Testis (tissue), 3 donors: Measurements from ENCODE around the gene RNF212. TPM values are rescaled to one million over a fixed set of nuclear protein-coding genes. Genes with fewer than 3 reads are reported as not detected.

Experiments used
- DNase-seq: peaks from one replicate; pipeline ENCODE4 v3.0.0-alpha.2; 2019
- H3K27ac ChIP-seq, 2 donors: fragments of 200-600 bp; sonication (generic); one replicate each; pipeline ENCODE4 v1.5.1; 2019
- H3K27me3 ChIP-seq: fragments of 200-600 bp; sonication (generic); one replicate; pipeline ENCODE4 v1.5.1; 2019
- H3K36me3 ChIP-seq: fragments of 200-600 bp; sonication (generic); one replicate; pipeline ENCODE4 v1.5.1; 2017; ENCODE audit warnings: low read depth; ENCODE audit errors: missing control alignments
- H3K4me1 ChIP-seq: fragments of 200-600 bp; sonication (generic); one replicate; pipeline ENCODE4 v1.5.1; 2019
- H3K4me3 ChIP-seq, 2 donors: fragments of 200-600 bp; sonication (generic); one replicate each; pipeline ENCODE4 v1.5.1; 2017 to 2019
- H3K9me3 ChIP-seq: fragments of 200-600 bp; sonication (generic); one replicate; pipeline ENCODE4 v1.5.1; 2017
- CTCF ChIP-seq, 3 experiments: fragments of 450-650 bp in 2 of 3; fragments of 200-600 bp in 1 of 3; sonication (generic) in 1 of 3; IDR thresholded peaks; one replicate each; pipeline ENCODE4 v1.5.1; 2016 to 2019; ENCODE audit warnings: antibody characterized with exemption in 3 of 3, mild to moderate bottlenecking in 2 of 3, moderate library complexity in 1 of 3
- POLR2A ChIP-seq: fragments of 450-650 bp; IDR thresholded peaks from one replicate; pipeline ENCODE4 v1.6.1; 2017; ENCODE audit warnings: antibody characterized with exemption, mild to moderate bottlenecking, moderate library complexity
- WGBS, 2 donors: methylation state at CpG; one replicate each; pipeline ENCODE4 v1.1.5; 2018; 5-methylcytosine and 5-hydroxymethylcytosine counted together
- intact Hi-C: fragments of 100-400 bp; cut with DNase I; formaldehyde crosslinking; loops from one replicate; pipeline ENCODE4 v1.15.1; 2023; ENCODE audit warnings: low total_unique reads
- polyA plus RNA-seq: library from polyadenylated mRNA; stranded (reverse); fragments of 350-450 nt; fragmentation: Illumina TruSeq; extraction: RNeasy Lipid Tissue Mini Kit (QIAGEN cat#74804); gene quantifications from one replicate; pipeline ENCODE4 v1.2.3, GENCODE V29; 2014; ENCODE audit warnings: low read depth, low replicate concordance; ENCODE audit not compliant: insufficient read depth
- total RNA-seq, 2 donors: library from RNA; depleted of rRNA; stranded (reverse); fragments of >200 nt; gene quantifications; one replicate each; pipeline ENCODE4 v1.2.3, GENCODE V29; 2016

Gene RNF212
- total and polyA plus RNA-seq, 3 donors from 2014 or later, result 21.0 to 40.3 (median 33.6) TPM

- no peak overlapping the region for H3K4me3 ChIP-seq
- WGBS, 2 donors, result 55 to 57% methylated on average over 27 of the region's 27 CpGs
- no peak overlapping the region for H3K27ac ChIP-seq
- H3K27me3 ChIP-seq, result no peaks in the 10 kb centered on the region
- TF ChIP-seq CTCF (IDR thresholded peaks at IDR 0.05), result no peak
- TF ChIP-seq POLR2A, result no peak
- DNase-seq, result no peak
- H3K4me1 ChIP-seq, result no peaks in the 10 kb centered on the region
- H3K36me3 ChIP-seq, result no peaks in the 10 kb centered on the region
- no peaks in the 10 kb centered on the region for H3K9me3 ChIP-seq
- intact Hi-C loops, result no loop called here
Observed at GRCh38 chr4:1112174-1112820, 1.1 kb downstream of the RNF212 start.

DNA sequence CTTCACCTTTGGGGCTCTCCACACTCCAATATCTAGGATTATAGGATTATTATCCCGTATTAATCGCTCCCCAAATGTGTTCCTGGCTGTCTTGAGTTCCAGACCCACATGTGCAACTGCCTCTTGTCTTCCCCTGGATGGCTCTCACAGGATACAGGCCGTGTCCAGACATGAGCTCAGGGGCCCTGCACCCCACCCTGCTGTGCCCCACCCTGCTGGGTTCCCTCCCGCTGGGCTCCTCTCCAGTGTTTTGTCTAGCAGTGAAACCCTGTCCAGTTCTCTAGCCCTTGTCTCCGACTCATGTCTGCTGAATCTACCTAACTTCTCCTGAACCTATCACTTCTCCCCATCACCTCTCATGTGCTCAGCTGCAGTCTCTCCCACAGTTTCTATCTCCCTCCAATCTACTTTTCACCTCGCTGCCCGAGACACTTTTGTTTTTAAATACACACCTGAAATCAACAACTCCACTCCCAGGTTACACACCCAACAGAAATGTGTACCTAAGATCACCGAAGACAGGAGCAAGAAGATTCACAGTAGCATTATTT is 2.0 kb downstream of the RNF212 start:
- H3K27me3 ChIP-seq, result no peaks in the 10 kb centered on the region

GRCh38 chr4:1109898-1110506 is 3.4 kb downstream of the RNF212 start:
- Histone ChIP-seq H3K27ac (no peak overlapping the region), H3K36me3 (no peaks in the 10 kb centered on the region), H3K9me3 (no peaks in the 10 kb centered on the region), H3K4me3 (no peak overlapping the region), H3K27me3 (no peaks in the 10 kb centered on the region), H3K4me1 (no peaks in the 10 kb centered on the region)
- no peak for TF ChIP-seq POLR2A
- no peak for TF ChIP-seq CTCF (IDR thresholded peaks at IDR 0.05)
- intact Hi-C loops, result no loop called here
- DNase-seq, result no peak
- 63 to 65% methylated on average over 8 of the region's 8 CpGs for WGBS, 2 donors

More for the DNA sequence above, 2.0 kb downstream of the RNF212 start:
- Histone ChIP-seq H3K4me1 (no peaks in the 10 kb centered on the region), H3K4me3 (no peak overlapping the region), H3K27ac (no peak overlapping the region), H3K36me3 (no peaks in the 10 kb centered on the region), H3K9me3 (no peaks in the 10 kb centered on the region)
- TF ChIP-seq CTCF (IDR thresholded peaks at IDR 0.05) (no peak), POLR2A (no peak)
- DNase-seq, result no peak
- WGBS, 2 donors, result 80 to 81% methylated on average over 8 of the region's 8 CpGs
- intact Hi-C loops, result no loop called here

DNA sequence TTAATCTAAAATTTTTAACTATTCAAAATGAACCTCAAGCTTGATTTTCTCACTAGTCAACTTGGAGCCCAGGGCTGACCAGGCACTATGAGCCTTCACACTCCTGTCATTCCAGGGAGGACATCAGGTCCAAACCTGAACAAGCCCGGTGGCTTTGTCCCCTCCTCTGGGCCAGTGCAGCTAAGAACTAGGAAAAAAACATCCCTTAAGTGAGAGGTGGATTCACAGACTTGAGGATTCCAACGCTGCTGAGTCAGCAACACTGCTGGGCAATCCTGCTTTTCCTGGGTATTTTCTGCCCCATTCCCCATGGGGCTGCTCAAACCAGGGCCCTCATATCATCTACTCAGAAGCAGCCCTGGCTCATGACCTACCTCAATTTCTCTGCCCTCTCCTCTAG is 4.0 kb downstream of the RNF212 start:
- Histone ChIP-seq H3K27ac (no peak overlapping the region), H3K27me3 (no peaks in the 10 kb centered on the region), H3K36me3 (no peaks in the 10 kb centered on the region), H3K9me3 (no peaks in the 10 kb centered on the region), H3K4me3 (no peak overlapping the region), H3K4me1 (no peaks in the 10 kb centered on the region)
- TF ChIP-seq CTCF (IDR thresholded peaks at IDR 0.05), result no peak
- TF ChIP-seq POLR2A, result no peak
- WGBS, 2 donors, result 96 to 100% methylated on average over 2 of the region's 2 CpGs
- intact Hi-C loops, result no loop called here
- DNase-seq, result no peak
